HG02678 (cell line): ENCODE measurements around the gene SLC51B.

Experiments
- ATAC-seq: cut with Tn5 transposase; IDR thresholded peaks from one replicate; pipeline ENCODE4 v1.9.1; 2021; ENCODE audit warnings: mild to moderate bottlenecking, moderate library complexity; ENCODE audit not compliant: unreplicated experiment

Gene SLC51B

DNA sequence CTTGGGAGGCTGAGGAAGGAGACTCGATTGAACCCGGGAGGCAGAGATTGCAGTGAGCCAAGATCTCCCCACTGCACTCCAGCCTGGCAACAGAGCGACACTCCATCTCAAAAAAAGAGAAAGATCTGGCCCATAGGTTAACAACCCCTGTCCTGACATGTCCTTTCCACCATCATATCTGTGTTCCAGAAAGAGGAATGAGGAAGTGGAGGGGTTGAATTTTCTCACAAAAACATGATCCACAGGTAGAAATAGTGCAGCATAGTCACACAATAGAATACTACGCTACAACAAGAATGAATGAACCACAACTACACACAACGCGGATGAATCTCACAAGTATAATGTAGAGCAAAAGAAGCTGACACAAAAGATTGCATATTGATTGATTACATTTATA, 4.7 kb upstream of the SLC51B start:
- no peak for ATAC-seq

- no peak for ATAC-seq
These were observed 3.4 kb upstream of the SLC51B start for GRCh38 chr15:65041787-65042186.

GRCh38 chr15:65042776-65043327, 2.3 kb upstream of the SLC51B start:
- no peak for ATAC-seq

DNA sequence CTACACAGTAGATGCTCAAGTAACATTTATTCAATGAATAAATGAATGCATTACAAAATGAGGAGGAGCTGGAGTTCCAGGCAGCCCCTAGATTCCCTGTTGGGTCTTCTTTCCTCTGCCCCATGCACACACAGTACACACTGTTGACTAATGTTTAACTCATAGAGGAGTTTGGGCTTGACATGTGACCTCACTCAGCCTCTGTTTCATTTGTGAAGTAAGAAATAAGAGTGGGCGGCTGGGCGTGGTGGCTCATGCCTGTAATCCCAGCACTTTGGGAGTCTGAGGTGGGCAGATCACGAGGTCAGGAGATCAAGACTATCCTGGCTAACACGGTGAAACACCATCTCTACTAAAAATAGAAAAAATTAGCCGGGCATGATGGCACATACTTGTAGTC, 969 bp upstream of the SLC51B start:
- ATAC-seq, result peak; percentile 62

DNA sequence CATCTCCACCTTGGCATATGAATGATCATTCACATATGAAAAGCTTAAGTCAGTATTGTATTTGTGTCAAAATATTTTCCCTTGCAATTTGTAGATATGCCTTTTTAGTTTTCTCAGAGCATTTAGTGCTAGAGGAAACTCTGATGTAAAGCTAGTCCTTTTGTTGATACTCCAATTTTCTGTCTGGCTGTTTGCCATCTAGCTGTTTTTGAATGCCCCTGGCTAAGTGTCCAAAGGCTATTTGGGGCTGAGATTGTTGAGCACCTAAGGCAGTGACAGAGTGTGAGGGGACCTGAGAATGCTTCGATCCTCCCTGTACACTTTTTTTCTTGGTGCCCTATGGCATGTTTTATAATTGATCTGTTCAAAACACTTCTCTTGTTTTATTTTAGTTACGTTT, 3.1 kb downstream of the SLC51B start:
- ATAC-seq, result no peak

DNA sequence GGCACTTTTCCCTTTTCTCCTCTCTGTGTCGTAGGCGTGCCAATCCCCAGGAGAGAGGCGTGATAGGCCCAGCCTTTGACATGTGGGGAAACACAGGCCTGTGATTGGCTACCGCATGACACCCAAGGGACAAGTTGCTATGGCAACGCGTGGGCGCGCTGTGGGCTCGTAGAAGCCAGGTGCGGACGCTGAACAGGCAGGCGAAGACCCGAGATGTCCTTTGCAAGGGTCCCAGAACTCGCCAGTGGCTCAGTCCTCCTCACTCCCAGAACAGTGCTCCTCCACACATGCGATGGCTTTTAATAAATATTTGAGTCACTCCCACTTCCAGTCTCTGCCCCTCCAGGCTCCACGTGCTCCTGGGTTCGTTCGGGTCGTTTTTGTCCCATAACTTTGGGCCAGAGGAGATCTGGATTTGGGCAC, 4.2 kb downstream of the SLC51B start:
- ATAC-seq, result peak; percentile 92

- no peak for ATAC-seq
These were observed 5.1 kb downstream of the SLC51B start for GRCh38 chr15:65050270-65050669.

- no peak for ATAC-seq
These were observed 6.1 kb downstream of the SLC51B start for GRCh38 chr15:65051266-65051665.

DNA sequence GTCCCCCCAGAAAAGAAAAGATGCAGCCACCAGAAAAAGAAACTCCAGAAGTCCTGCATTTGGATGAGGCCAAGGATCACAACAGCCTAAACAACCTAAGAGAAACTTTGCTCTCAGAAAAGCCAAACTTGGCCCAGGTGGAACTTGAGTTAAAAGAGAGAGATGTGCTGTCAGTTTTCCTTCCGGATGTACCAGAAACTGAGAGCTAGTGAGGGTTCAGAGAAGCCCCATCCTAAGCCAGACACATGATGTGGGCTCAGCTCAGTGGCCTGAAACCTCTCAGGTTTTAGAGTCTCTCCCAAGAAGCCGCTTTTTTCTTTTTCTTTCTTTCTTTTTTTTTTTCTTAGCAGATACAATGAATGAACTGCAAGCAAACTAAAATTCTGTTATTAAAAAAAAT, 7.8 kb downstream of the SLC51B start:
- no peak for ATAC-seq

GRCh38 chr15:65054333-65055200, 9.4 kb downstream of the SLC51B start:
- no peak for ATAC-seq

GRCh38 chr15:65055201-65055870, 10.1 kb downstream of the SLC51B start:
- no peak for ATAC-seq

DNA sequence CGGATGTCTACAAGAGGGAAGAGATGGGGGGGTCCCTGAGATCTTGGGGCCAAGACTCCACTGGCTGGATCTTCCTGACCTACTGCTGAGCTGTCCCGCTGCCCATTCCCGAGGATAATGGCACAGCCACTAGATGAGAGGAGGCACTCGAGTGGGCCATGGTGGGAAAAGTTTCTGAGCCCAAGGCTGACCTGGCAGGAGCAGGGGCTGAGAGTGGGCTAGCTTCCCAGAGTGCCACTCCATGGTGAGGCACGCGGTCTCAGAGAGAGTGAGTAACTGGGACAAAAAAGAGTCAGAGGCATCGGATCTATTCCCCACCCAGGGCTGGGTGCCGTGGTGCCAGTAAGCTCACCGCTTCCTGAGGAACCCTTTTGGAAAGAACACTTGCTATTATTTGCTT, 10.9 kb downstream of the SLC51B start:
- ATAC-seq, result no peak

GRCh38 chr15:65056868-65057548, 11.8 kb downstream of the SLC51B start:
- no peak for ATAC-seq

GRCh38 chr15:65057549-65057940, 12.4 kb downstream of the SLC51B start:
- ATAC-seq, result no peak

- ATAC-seq, result no peak
These were observed 13.5 kb downstream of the SLC51B start for GRCh38 chr15:65058394-65059368.

DNA sequence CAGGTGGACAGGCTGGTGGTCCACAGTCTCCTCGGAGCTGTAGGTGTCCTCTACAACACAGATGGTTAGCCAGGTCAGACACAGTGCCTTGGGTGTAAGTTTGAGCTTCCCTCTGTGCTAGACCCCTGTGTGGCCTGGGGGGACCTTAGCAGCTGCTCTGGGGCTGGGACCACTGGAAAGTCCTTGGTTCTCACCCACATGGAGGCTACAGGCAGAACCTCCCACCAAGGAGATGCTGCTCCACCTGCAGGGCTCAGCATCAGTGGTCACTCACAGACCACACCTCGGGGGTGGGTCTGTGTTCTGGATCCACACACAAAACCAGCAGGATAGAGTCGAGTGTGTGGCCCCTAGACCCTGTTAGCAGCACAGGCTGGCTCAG, 14.2 kb downstream of the SLC51B start:
- ATAC-seq, result no peak

DNA sequence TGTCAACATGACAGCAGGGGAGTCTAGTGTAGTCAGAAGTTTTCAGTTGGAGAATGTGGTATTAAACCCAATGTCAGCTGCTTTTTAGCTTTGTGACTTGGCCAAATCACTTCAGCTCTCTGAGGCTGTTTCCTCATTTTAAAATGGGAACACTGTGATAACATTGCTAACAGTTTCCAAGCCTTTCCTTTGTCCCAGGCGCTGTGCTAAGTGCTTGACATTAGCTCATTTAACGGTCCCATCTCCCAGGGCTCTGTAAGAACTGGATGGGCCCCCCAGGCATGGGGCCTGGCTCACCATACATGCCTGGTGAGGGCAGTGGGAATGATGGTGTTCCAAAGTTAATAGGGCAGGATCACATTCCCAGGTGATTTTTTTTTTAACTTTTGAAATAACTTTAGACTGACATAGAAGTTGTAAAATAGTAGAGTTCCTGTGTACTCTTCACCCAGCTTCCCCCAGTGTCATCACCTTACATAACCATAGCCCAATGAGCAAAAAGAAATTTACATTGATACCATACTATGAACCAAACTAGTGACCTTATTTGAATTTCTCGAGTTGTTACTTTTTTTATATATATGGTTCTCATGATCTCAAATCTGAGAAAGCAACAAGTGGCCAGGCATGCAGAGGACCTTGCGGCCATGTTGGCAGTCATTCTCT, 14.9 kb downstream of the SLC51B start:
- no peak for ATAC-seq

- no peak for ATAC-seq
These were observed 15.6 kb downstream of the SLC51B start for GRCh38 chr15:65060641-65061397.

GRCh38 chr15:65062061-65062460, 16.9 kb downstream of the SLC51B start:
- ATAC-seq, result no peak
